Osteocyte (in vitro differentiated cells): Measurements from ENCODE around the gene ACCSL. TPM values are rescaled to one million over a fixed set of nuclear protein-coding genes. Genes with fewer than 3 reads are reported as not detected.

ENCODE experiments used
- DNase-seq: peaks from one replicate; pipeline ENCODE4 v3.0.0; 2021; ENCODE audit warnings: mixed read lengths; ENCODE audit not compliant: unreplicated experiment; ENCODE audit errors: extremely low spot score
- H3K27ac Mint-ChIP-seq: one replicate; pipeline ENCODE4 v1.8.0; 2021; ENCODE audit warnings: mild to moderate bottlenecking, mixed read lengths; ENCODE audit not compliant: unreplicated experiment
- H3K27me3 Mint-ChIP-seq: one replicate; pipeline ENCODE4 v1.8.0; 2021; ENCODE audit warnings: mixed read lengths; ENCODE audit not compliant: unreplicated experiment
- H3K36me3 Mint-ChIP-seq: one replicate; pipeline ENCODE4 v1.8.0; 2021; ENCODE audit warnings: mixed read lengths; ENCODE audit not compliant: unreplicated experiment
- H3K4me1 Mint-ChIP-seq: one replicate; pipeline ENCODE4 v1.8.0; 2021; ENCODE audit warnings: mixed read lengths; ENCODE audit not compliant: unreplicated experiment
- H3K4me3 Mint-ChIP-seq: one replicate; pipeline ENCODE4 v1.8.0; 2021; ENCODE audit warnings: mild to moderate bottlenecking, moderate library complexity, mixed read lengths; ENCODE audit not compliant: unreplicated experiment
- H3K9me3 Mint-ChIP-seq: one replicate; pipeline ENCODE4 v1.8.0; 2021; ENCODE audit warnings: mixed read lengths; ENCODE audit not compliant: unreplicated experiment
- total RNA-seq: library from RNA; stranded (reverse); gene quantifications from 2 replicates; pipeline ENCODE4 v1.2.1, GENCODE V29; 2021
- TF ChIP-seq, protein P1 (sequence below): fragments of 200-600 bp; sonication (generic); IDR thresholded peaks from 2 replicates; pipeline ENCODE4 v1.5.0; 2021; ENCODE audit warnings: antibody characterized with exemption, mild to moderate bottlenecking, moderate library complexity

Gene ACCSL
- total RNA-seq, 1 donor from 2014 or later = not detected

DNA sequence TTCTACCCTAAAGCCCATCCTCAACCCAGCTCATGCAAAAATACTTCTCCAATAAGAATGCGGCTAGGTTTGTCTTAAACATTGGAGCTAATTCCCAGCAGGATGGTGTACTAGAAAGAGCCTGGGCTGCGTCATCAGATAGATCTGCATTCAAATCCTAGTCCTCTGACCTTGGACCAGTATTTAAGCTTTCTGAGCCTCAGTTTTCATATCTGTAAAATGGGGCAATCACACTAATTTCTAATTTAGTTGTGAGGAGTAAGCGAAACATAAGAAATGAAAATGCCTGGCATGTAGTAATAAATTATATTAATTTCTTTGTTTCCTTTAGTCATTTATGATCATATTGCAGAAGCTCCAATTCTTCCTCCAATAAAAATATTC lies 32.2 kb upstream of the ACCSL start:
- TF ChIP-seq, protein P1, sequence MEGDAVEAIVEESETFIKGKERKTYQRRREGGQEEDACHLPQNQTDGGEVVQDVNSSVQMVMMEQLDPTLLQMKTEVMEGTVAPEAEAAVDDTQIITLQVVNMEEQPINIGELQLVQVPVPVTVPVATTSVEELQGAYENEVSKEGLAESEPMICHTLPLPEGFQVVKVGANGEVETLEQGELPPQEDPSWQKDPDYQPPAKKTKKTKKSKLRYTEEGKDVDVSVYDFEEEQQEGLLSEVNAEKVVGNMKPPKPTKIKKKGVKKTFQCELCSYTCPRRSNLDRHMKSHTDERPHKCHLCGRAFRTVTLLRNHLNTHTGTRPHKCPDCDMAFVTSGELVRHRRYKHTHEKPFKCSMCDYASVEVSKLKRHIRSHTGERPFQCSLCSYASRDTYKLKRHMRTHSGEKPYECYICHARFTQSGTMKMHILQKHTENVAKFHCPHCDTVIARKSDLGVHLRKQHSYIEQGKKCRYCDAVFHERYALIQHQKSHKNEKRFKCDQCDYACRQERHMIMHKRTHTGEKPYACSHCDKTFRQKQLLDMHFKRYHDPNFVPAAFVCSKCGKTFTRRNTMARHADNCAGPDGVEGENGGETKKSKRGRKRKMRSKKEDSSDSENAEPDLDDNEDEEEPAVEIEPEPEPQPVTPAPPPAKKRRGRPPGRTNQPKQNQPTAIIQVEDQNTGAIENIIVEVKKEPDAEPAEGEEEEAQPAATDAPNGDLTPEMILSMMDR = no peak
- no peak for DNase-seq
- Mint-ChIP-seq H3K27ac (no peak overlapping the region), H3K36me3 (no peaks in the 10 kb centered on the region), H3K9me3 (no peaks in the 10 kb centered on the region), H3K4me1 (peaks cover 20% of the 10 kb centered on the region), H3K27me3 (peaks cover 26% of the 10 kb centered on the region), H3K4me3 (no peak overlapping the region)

- Mint-ChIP-seq H3K36me3 (no peaks in the 10 kb centered on the region), H3K9me3 (no peaks in the 10 kb centered on the region), H3K27me3 (peaks cover 29% of the 10 kb centered on the region), H3K4me3 (no peak overlapping the region), H3K4me1 (peaks cover 20% of the 10 kb centered on the region), H3K27ac (peak overlapping the region; percentile 52)
- TF ChIP-seq, protein P1 = no peak
- peak; percentile 85 for DNase-seq
Observed at GRCh38 chr11:44016131-44016530, 31.6 kb upstream of the ACCSL start.

DNA sequence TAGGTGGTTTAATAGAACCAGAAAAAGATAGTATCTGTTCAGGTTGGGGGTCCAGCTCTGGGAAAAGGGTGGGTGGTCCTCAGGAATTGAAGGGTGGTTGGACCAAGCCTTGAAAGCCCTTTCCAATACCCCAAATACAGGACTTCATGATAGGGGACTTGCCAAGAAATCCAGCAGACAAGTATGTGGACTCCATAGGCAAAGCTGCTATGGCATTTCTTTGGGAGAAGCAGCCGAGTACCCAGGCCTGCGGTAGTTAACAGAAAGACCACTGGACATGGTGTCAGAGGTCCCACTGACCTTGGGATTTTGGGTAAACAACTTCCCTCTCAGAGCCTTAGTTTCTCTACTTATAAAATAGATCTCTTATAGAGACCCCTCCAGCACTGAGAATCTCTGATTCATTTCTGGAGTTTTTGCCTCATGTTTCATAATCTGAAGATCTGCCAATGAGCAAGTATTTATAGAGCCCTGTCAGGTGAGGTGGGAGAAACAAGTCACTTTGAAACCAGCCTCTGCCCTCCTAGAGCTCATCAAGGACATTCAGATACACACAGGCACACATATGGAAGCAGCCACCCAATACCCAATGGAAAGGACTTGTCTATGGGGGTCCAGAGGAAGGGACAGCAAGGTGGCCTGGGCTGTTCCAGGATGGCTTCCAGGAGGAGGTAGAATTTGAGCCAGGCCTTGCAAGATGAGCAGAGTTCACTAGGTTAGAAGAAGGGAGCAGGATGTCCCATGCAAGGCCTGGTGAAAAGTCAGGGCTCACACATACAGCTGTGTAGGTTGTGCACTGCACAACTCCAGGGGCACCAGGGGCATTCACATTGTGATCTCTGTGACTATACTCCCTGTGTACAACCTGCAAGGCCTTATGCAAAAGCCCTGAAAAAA lies 31.0 kb upstream of the ACCSL start:
- no peaks in the 10 kb centered on the region for H3K36me3 Mint-ChIP-seq
- H3K27me3 Mint-ChIP-seq = peaks cover 30% of the 10 kb centered on the region
- peaks cover 20% of the 10 kb centered on the region for H3K4me1 Mint-ChIP-seq
- TF ChIP-seq, protein P1 = no peak
- peaks cover 5% of the 10 kb centered on the region for H3K9me3 Mint-ChIP-seq
- H3K4me3 Mint-ChIP-seq = no peak overlapping the region
- H3K27ac Mint-ChIP-seq = no peak overlapping the region
- DNase-seq = peak; percentile 40

- DNase-seq = no peak
- TF ChIP-seq, protein P1 = no peak
- Mint-ChIP-seq H3K4me3 (no peak overlapping the region), H3K9me3 (peaks cover 13% of the 10 kb centered on the region), H3K36me3 (no peaks in the 10 kb centered on the region), H3K4me1 (peaks cover 20% of the 10 kb centered on the region), H3K27me3 (peaks cover 38% of the 10 kb centered on the region), H3K27ac (no peak overlapping the region)
Observed at GRCh38 chr11:44017443-44018126, 30.2 kb upstream of the ACCSL start.

- no peak overlapping the region for H3K27ac Mint-ChIP-seq
- peak; percentile 68 for DNase-seq
- H3K9me3 Mint-ChIP-seq = peaks cover 14% of the 10 kb centered on the region
- TF ChIP-seq, protein P1 = no peak
- H3K36me3 Mint-ChIP-seq = no peaks in the 10 kb centered on the region
- H3K4me3 Mint-ChIP-seq = no peak overlapping the region
- H3K4me1 Mint-ChIP-seq = peaks cover 20% of the 10 kb centered on the region
- H3K27me3 Mint-ChIP-seq = peaks cover 41% of the 10 kb centered on the region
Observed at GRCh38 chr11:44018127-44018521, 29.7 kb upstream of the ACCSL start.
